ENCODE results near the gene ADGRA1. TPM values are rescaled to one million over a fixed set of nuclear protein-coding genes. Genes with fewer than 3 reads are reported as not detected.

Gene ADGRA1
- total RNA-seq, 1 experiment from 2014 or later, result not detected

DNA sequence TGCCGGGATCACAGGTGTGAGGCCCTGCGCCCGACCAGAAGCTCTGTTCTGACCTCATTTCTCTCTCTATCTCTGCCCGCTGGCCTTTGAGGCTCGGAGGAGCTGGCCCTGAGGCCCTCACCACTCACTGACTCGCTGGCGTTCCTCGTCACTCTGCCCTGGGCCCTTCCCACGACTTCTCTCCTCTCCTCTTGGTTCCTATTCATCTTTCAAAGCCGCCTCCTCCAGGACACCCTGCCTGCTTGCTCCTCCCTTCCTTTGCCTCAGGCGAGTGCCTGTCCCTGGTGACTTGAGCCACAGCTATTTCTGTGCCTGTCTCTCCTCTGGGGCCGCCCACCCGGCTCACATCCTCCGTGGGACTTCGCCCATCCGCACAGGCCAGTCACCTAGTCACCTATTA, 17.3 kb upstream of the ADGRA1 start:
- Histone ChIP-seq H3K27ac (ENCODE audit: low read length) (no peak overlapping the region), H4K20me1 (ENCODE audit: low read length) (no peaks in the 10 kb centered on the region), H3K79me2 (ENCODE audit: low read length) (no peaks in the 10 kb centered on the region), H3K9me2 (replicated peaks; ENCODE audit: low read length) (no peaks in the 10 kb centered on the region), H3K4me3 (ENCODE audit: low read length) (no peak overlapping the region), H3F3A (ENCODE audit: low read length, unreplicated experiment) (no peaks in the 10 kb centered on the region), H3K27me3 (ENCODE audit: low read length) (no peaks in the 10 kb centered on the region), H2AFZ (ENCODE audit: low read length) (no peak overlapping the region), H3K9me3 (ENCODE audit: low read length) (no peaks in the 10 kb centered on the region), H3K36me3 (ENCODE audit: low read depth, low read length) (no peaks in the 10 kb centered on the region), H3K4me2 (ENCODE audit: low read length) (no peak overlapping the region), H3K4me1 (ENCODE audit: insufficient read depth, low read length) (no peaks in the 10 kb centered on the region), H3K9ac (ENCODE audit: low read length) (no peak overlapping the region)
- no peak for ATAC-seq
- intact Hi-C loops (cut with micrococcal nuclease), result no loop called here
- no TSS peak for BruUV-seq (replicated peaks)
- DNase-seq, result no peak
- TF ChIP-seq, protein P1, sequence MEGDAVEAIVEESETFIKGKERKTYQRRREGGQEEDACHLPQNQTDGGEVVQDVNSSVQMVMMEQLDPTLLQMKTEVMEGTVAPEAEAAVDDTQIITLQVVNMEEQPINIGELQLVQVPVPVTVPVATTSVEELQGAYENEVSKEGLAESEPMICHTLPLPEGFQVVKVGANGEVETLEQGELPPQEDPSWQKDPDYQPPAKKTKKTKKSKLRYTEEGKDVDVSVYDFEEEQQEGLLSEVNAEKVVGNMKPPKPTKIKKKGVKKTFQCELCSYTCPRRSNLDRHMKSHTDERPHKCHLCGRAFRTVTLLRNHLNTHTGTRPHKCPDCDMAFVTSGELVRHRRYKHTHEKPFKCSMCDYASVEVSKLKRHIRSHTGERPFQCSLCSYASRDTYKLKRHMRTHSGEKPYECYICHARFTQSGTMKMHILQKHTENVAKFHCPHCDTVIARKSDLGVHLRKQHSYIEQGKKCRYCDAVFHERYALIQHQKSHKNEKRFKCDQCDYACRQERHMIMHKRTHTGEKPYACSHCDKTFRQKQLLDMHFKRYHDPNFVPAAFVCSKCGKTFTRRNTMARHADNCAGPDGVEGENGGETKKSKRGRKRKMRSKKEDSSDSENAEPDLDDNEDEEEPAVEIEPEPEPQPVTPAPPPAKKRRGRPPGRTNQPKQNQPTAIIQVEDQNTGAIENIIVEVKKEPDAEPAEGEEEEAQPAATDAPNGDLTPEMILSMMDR (conservative IDR thresholded peaks at IDR 0.05; ENCODE audit: low read depth, low read length), result no peak
- TF ChIP-seq EZH2phosphoT487 (IDR thresholded peaks at IDR 0.05; ENCODE audit: borderline replicate concordance, low read length) (no peak), EZH2 (IDR thresholded peaks at IDR 0.05; ENCODE audit: low read length, unreplicated experiment) (no peak)
- CTCF ChIA-PET, result no interaction called here
- POLR2A ChIA-PET (ENCODE audit: unreplicated experiment), result no interaction called here

DNA sequence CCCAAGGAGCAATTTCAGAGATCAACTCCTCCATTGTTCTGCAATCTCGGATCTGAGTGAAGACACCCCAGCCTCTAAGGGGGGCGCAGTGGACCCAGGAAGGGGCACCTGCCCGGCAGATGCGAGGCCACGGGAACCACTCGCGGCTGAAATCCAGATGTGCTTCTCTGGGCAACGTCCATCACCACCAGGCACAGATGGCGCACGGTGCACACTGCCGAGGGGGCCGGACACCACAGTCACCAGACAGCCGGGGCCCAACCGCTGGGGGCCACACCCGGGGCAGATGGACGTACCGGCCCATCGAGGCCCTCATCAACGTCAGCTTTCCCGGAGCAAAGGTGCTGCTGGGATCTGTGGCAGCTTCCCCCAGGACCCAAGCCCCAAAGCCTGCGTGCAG, 16.9 kb upstream of the ADGRA1 start:
- Histone ChIP-seq H3K9me2 (replicated peaks; ENCODE audit: low read length) (no peaks in the 10 kb centered on the region), H2AFZ (ENCODE audit: low read length) (no peak overlapping the region), H3K4me3 (ENCODE audit: low read length) (no peak overlapping the region), H3K9ac (ENCODE audit: low read length) (no peak overlapping the region), H3K27ac (ENCODE audit: low read length) (no peak overlapping the region), H3K9me3 (ENCODE audit: low read length) (no peaks in the 10 kb centered on the region), H3K79me2 (ENCODE audit: low read length) (no peaks in the 10 kb centered on the region), H4K20me1 (ENCODE audit: low read length) (no peaks in the 10 kb centered on the region), H3K36me3 (ENCODE audit: low read depth, low read length) (no peaks in the 10 kb centered on the region), H3K4me2 (ENCODE audit: low read length) (no peak overlapping the region), H3K27me3 (ENCODE audit: low read length) (no peaks in the 10 kb centered on the region), H3K4me1 (ENCODE audit: insufficient read depth, low read length) (no peaks in the 10 kb centered on the region), H3F3A (ENCODE audit: low read length, unreplicated experiment) (no peaks in the 10 kb centered on the region)
- no peak for DNase-seq
- ChIA-PET CTCF (no interaction called here), POLR2A (ENCODE audit: unreplicated experiment) (no interaction called here)
- no peak for ATAC-seq
- BruUV-seq (replicated peaks), result no TSS peak
- TF ChIP-seq EZH2phosphoT487 (IDR thresholded peaks at IDR 0.05; ENCODE audit: borderline replicate concordance, low read length), result no peak
- TF ChIP-seq, protein P1 (conservative IDR thresholded peaks at IDR 0.05; ENCODE audit: low read depth, low read length), result no peak
- TF ChIP-seq EZH2 (IDR thresholded peaks at IDR 0.05; ENCODE audit: low read length, unreplicated experiment), result no peak
- intact Hi-C loops (cut with micrococcal nuclease), result no loop called here

DNA sequence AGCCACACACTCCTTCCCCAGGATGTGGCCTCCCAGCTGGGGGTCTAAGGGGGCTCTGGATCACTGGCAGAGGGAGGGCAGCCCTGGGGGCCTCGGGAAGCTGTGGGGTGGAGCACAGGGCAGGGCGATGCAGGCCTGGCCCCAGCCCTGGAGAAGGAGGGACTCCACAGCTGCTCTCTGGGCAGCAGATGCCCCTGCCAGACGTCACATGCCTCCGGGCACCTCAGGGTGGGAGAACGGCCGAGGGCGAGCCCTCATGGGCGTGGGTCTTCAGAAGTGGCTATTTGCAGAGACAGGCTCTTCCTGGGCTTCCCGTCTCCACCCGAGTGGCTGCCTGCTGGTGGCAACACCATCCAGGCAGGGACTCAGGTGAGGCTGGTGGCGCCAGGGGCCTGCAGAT, 16.0 kb upstream of the ADGRA1 start:
- Histone ChIP-seq H3K9me3 (ENCODE audit: low read length) (no peaks in the 10 kb centered on the region), H3K4me2 (ENCODE audit: low read length) (no peak overlapping the region), H3K9me2 (replicated peaks; ENCODE audit: low read length) (no peaks in the 10 kb centered on the region), H3K9ac (ENCODE audit: low read length) (no peak overlapping the region), H3K4me1 (ENCODE audit: insufficient read depth, low read length) (no peaks in the 10 kb centered on the region), H3K79me2 (ENCODE audit: low read length) (no peaks in the 10 kb centered on the region), H3K27ac (ENCODE audit: low read length) (no peak overlapping the region), H3F3A (ENCODE audit: low read length, unreplicated experiment) (no peaks in the 10 kb centered on the region), H3K36me3 (ENCODE audit: low read depth, low read length) (no peaks in the 10 kb centered on the region), H3K4me3 (ENCODE audit: low read length) (no peak overlapping the region), H4K20me1 (ENCODE audit: low read length) (no peaks in the 10 kb centered on the region), H2AFZ (ENCODE audit: low read length) (no peak overlapping the region), H3K27me3 (ENCODE audit: low read length) (no peaks in the 10 kb centered on the region)
- no TSS peak for BruUV-seq (replicated peaks)
- TF ChIP-seq EZH2 (IDR thresholded peaks at IDR 0.05; ENCODE audit: low read length, unreplicated experiment) (no peak), EZH2phosphoT487 (IDR thresholded peaks at IDR 0.05; ENCODE audit: borderline replicate concordance, low read length) (no peak)
- ATAC-seq, result no peak
- POLR2A ChIA-PET (ENCODE audit: unreplicated experiment), result no interaction called here
- DNase-seq, result no peak
- CTCF ChIA-PET, result no interaction called here
- intact Hi-C loops (cut with micrococcal nuclease), result no loop called here

Measured in PC-3 (cell line).